Measurements from ENCODE around the gene DUSP8.

The DUSP8 gene

DNA sequence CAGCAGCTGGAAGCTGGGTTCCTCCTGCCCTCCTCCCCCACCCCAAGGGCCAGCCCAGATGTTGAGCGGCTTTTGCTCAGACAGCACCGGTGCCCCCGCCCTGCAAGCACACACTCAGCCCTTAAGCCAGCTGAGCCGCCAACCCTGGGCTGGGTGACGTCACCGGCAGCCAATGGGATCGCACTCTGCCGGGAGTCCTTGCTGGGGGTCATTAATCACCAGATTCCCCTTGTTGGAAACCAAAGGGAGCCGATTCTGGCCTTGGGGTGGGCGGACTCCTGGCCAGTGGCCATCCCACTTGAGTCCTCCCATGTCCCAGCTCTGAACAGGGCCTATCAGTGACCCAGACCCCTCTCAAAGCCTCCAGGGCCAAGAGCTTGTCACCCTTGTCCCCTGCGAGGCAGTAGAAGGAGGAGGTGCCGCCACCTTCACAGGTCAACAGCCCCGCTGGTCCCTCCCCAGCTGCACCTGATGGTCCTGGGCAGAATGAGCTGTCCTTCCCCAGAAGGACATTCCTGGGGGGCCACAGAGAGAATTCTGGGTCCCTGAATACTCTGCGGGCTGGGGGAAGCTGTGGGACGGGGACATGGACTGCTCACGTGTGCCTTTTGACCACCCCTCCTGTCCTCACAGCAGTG lies 7.4 kb downstream of the DUSP8 start:
- DNase-seq: peak in 1 of 2 experiments; percentile 32

DNA sequence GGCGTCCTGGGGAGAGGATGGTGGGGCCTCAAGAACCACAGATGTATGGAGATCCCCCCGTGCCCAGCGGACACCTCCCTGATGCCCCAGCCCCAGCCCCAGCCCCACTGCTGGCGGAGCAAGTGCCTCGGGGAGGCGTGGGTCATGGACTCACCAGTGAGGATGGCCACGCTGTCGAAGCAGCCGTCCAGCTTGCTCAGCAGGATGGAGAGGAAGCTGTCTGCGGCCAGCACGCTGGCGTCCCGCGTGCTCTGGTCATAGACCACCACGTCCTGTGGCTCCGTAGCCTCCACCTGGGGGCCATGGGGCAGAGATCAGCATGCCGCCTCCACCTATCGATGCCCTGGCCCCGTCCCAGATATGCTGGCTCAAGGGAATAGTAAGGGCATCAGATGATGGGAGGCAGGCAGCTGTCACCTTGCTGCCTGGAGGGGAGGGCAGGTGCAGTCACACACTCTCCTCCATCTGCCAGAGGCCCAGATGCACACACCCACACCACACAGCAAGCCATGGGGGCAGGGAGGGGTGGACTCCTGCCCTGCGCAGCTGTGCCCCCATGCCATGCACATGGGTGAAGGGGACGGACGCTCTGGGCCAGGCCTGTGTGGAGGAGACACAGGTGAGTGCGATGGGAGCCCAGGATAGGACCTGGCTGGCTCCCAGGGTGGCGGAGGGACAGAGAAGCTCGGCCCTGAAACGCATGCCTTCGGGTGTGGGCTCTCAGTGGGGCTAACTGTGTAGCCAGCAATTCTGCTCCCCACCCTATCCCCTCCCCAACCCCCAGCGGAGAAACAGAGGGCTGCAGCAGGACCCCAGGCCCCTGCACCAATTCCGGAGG lies 8.2 kb downstream of the DUSP8 start:
- no peak for DNase-seq

DNA sequence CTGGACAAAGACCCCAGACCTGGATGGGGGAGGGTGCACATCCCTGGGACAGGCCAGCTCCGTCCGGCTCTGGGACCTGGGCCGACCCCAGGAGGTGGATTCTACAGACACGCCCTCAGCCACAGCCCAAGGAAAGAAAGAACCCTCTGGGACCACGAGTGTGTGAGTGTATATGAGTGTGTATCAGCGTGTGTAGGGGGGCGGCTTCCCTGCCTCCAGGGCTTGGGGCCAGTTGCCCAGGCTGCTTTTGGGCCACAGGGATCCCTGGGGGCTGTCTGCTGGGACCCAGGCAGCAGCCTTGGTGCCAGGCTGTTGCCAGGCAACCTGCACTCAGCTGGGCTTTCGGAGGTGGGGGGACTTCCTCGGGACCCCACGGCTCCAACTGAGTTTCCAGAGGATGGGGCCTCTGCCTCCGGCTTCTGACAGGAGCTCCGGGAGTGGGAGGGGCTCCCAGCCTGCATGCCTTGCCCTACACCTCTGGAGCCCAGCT lies 8.9 kb downstream of the DUSP8 start:
- no peak for DNase-seq

DNA sequence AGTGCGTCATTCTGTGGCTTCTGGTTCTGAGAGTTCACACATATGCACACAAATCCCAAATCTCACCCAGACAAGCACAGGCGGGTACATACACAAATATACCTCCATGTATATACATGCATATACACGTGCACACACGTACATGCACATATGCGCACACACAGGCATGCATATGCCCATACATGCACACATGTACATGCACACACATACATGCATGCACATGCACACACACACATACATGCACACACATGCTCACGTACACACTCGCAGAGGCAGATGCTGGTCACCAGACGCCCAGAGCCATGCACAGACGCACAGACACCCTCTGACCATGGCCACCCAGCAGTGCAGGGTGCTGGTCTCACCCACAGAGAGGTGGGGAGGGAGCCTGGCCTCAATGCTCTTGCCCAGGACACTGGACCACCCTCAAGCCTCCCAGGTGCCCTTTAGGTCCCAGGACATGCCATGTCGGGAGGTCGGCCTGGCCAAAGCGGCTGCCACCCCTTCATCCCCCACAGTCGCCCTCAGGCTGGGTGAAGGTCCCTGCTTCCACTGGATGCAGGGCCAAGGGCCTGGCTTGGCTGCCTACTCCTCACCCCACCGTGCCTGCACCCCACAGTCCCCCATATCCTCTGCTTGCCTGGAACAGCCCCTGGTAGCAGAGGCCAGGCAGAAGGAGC lies 9.5 kb downstream of the DUSP8 start:
- DNase-seq: no peak

DNA sequence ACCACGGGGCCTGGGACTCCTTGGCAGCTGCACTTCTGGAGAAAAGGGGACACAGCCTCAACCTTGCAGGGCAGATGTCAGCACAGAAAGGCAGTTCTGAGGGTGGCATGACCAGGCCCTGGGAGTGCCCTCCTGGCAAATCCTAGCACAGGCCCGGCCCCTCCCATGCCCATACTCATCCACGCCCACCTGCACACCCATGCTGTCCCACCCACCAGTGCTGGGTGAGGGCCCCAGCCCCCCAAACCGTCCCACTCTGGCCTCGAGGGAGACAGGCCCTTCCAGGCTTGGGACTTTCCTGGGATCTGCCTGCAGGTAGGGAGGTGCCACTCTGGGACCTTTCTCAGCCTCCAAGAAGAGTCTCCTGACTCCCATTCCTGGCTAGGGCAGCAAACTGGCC lies 10.1 kb downstream of the DUSP8 start:
- DNase-seq: no peak

DNA sequence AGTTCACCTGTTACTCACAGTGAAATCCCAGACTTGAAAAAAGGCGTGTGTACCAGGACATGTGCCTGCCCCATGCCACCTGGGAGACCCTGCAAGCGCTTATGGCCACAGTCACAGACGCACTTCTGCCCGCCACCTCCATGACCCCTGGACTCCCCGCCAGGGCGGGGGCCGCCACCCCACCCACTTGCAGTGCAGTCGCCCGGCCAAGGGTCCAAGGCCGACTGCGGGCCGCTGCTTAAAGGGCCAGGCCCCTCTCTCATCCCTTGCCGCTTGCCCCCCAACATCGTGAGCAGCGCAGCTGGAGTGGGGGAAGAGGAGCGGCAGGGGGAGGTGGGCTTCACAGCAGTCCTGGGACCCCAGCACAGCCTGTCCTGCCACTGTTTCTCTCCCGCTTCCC lies 10.8 kb downstream of the DUSP8 start:
- DNase-seq: no peak

DNA sequence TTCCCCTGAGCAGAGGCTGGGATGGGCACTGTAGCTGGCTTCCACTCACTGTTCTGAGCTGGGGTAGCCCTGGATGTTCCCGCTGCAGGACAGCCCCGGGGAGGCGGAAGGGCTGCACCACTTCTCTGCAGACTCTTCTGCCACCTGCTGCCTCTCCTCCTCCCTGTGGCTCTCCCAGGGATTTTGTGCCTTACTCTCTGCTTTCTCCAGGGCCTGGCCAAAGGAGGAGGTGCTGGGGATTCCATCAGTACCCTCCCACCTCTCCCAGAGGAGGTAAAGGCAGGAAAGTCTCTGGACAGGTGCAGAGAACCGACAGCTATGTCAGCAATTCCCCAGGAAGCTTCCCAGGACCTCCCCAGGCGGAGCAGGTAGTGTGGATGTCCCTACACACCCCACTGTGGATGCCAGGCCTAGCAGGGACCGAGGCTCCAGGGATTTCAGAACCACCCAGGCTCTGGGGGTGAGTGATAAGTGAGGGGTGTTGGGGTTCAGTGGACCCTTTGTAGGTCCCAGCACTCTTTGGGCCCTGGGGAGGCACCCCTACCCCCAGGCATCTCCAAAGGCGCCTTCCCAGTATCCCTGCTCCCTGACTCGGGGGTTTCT lies 11.3 kb downstream of the DUSP8 start:
- no peak for DNase-seq

DNA sequence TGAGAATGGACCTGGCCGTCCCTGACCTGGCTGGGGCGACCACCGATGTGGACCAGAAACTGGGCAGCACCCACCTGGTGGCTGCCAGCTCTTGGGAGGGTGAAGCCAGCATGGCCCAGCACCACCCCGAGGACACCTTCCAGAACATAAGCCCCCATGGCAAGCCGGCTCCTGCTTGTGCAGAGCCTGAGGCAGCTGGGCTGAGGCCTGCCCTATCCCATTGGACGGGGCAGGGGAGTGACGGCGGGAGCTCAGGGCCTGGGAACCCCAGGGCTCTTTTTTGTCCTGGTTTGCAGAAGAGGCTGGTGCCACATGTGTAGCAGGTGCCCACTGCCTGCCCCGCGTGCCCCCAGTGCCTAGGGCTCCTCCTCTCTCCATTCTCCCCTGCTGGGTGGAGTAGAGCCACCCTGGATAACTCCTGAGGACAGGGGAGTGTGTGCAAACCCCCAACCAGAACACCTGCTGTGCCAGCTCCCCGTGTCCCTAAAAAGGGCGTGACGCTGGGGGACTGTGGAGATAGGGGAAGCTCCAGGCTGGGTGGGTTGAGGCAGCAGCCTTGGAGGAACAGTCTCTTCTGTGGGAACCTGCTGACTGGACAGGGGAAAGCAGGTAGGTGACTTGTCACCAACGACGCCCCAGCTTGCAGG lies 11.9 kb downstream of the DUSP8 start:
- DNase-seq: no peak

DNA sequence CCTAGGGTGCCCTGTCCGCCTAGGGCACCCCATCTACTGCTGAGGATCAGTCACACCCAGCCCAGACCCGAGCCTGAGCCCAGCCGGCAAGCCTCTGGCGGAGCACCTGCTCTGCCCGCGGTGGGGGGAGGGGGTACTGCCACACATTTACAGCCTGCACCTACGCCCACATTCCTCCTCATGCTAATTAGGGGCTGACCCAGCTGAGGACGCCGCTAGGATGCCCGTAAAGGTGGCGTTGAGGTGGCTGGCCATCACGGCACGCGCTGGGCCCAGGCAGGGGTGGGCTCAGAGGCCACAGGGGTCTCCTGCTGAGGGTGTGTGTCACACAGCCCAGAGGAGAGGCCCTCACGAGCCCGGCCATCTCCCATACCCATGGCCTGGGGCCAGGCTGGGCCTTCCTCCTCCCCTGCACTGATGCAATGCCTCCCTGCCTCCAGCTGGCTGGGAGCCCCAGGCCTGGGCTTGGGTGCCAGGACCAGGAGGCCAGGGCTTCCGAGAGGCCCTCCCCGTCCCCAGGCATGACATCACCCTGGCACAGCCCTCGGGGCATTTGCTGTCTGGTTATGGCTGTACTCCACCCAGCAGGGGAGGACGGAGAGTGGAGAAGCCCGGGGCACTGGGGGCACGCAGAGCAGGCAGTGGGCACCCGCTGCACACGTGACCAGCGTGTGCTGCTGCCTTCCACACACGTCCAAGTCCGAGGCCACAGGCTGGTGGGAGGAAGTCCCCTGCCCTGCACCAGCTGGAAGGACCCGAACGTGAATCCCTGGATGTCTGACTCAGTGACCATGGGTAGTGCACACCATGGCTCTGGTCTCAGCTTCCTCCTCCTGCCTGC lies 12.7 kb downstream of the DUSP8 start:
- DNase-seq: peak in 1 of 2 experiments; percentile 40

DNA sequence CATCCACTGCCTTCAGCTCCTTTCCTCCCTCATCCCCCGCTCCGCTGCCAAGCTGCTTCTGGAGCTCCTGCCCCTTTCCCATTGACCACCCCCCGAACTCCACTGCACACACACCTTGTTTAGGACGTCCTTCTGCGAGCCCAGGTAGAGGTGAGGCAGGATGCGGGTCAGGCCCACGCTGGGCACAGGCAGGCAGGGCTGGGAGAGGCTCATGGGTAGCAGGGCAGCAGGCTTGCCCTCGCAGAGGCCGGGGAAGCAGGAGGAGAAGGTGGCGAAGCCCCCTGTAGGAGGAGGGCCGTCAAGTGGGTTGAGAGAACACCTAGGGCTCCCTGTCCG lies 13.3 kb downstream of the DUSP8 start:
- no peak for DNase-seq

DNA sequence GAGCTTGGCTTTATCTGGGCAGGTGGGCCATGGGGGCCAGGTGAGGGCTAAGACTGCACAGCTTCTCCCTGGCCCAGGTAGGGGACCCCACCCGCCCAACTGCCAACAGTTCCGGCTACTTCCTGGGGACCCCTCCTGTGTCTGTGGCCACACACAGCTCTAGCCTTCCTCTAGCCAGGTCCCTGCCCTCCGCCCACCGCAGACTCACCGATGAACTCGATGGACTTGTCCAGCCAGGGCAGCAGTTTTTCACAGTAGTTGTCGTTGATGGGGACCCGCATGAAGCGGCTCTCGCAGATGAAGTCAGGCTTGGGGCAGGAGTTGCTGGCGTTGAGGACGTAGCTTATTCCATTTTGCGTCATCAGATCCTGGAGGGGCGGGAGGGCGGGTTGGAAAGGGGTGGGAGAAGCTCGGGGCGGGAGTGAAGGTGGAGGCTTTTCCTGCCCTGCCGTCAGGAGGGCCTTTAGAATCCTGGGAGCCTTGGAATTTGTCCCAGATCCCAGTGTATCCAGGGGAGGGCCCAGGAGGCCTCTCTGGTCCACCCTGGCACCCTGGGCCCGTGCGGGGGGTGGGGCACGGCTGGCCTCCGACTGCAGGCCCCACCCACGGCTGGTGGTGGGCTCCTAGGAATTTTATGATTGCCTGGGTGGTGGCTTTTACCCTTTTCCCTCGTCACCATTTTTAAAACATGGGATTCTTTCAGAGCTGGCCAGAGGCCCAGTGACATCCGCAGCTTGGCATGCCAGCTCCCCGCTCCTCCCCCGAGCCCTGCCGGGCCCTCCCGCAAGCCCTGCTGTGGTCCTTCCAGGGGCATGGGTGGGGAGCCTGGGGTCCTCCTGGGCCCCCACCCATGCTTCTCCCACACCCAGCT lies 13.9 kb downstream of the DUSP8 start:
- no peak for DNase-seq

DNA sequence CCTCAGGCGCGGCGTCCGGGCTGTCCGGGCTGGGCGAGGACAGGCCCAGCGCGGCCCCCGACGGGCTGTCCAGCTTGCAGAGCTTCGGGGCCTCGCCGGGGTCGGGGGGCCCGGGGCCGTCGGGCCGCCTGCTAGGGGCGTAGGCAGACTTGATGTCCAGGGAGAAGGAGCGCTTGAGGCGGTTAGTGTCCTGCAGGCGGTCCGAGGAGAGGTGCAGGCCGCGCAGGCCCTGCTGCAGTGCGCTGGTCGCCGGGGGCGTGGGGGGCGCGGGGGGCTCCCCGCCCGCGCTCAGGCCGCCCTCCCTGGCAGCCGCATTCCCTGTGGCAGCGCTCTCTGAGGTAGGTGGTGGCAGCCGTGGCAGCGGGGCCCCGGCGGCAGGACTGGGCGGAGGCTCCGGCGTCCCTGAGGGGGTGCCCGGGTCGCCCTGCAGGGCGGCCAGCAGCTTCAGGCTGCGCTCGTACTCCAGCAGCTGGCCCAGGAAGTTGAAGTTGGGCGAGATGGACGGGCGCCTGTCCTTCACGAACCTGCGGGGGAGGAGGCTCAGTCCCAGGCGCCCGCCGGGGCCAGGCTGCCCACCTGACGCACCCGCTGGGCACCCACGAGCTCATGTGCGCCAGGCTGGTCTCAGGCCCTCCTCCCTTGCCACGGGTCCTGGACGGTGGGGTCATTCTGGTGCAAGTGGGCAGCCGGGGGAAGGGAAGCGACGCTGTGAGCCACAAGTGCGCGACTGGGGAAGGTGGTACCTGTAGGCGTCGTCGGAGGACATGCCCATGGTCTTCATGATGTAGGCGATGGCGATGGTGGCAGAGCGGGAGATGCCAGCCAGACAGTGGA lies 14.8 kb downstream of the DUSP8 start:
- no peak for DNase-seq

DNA sequence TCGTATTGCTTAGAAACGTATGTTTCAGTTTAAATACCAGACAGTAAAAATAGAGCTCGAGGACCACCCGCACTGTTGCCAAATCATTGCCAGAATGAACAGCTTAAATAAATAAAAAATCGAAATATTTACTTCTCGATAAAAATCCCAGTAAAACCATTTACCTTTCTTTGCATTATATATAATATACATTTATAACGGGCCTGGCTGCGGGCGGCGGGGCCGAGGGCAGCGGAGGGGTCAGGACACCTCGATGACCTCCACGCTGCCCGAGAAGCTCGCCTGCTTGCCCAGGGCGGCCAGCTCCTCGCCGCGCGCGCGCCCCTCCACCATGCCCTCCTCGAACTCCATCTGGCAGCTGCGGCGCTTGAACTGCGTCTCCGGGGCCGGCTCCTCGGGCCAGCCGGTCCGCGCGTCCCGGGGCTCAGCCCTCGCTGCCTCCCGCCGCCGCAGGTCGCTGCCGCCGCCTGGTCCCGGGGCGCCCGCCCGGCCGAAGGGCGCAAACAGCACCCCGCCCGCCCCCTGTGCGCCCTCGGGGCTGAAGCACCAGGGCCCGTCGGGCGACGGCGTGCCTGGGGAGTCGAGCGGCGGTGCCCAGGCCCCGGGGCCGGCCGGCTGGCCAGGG lies 15.7 kb downstream of the DUSP8 start:
- DNase-seq: no peak

DNA sequence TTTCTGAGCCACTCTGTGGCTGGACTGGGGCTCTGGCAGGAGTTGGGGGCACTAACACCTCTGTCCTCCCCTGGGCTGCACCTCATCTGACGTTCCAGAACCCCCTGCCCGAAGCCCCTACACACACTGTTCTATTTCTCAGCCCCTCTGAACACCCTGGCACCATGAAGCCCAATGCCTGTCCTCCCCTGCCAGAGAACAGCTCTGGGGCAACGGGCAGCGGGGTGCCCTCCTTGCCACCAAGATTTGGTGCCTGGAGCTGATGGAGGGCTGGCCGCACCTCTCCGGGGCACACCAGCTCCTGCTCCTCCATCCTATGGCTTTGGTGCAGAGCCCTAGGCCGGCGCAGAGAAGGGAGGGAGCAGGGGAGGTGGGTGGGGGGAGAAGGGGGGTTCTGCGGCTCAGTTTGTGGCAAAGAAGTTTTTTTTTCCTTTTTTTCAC lies 16.3 kb downstream of the DUSP8 start:
- no peak for DNase-seq

DNA sequence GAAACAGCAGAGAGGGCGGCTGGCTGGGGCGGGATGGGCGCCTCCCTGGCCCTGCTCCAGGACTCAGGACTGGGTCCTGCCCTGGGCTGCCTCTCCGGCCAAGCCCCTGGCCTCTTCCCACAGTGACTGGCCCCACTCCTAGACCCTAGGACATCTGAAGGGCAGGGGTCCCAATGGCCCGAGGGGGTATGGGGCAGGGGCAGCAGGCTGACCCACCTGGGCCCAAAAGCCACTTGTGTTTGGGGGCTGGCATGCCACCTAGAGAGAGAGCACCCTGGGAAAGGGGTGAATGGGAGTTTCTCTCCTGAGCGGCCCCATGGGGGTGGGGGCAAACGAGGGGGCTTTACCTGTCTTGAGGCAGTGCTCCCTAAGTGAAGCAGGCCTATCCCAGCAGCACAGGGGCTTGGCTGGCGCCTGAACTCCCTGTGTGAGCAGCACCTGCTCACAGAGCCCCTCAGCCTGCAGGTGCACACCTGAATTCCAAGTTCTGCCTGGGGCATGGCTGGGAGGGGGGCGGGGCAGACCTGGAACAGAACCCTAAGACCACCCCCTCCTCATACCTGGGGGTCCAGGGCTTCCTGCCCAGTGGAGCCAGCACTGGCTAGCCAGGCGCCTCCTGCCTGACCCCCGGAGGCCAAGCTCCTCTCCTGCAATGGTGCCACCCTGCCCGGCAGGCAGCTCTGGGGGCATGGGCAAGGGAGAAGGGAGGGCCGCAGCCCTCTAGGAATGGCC lies 16.9 kb downstream of the DUSP8 start:
- no peak for DNase-seq

DNA sequence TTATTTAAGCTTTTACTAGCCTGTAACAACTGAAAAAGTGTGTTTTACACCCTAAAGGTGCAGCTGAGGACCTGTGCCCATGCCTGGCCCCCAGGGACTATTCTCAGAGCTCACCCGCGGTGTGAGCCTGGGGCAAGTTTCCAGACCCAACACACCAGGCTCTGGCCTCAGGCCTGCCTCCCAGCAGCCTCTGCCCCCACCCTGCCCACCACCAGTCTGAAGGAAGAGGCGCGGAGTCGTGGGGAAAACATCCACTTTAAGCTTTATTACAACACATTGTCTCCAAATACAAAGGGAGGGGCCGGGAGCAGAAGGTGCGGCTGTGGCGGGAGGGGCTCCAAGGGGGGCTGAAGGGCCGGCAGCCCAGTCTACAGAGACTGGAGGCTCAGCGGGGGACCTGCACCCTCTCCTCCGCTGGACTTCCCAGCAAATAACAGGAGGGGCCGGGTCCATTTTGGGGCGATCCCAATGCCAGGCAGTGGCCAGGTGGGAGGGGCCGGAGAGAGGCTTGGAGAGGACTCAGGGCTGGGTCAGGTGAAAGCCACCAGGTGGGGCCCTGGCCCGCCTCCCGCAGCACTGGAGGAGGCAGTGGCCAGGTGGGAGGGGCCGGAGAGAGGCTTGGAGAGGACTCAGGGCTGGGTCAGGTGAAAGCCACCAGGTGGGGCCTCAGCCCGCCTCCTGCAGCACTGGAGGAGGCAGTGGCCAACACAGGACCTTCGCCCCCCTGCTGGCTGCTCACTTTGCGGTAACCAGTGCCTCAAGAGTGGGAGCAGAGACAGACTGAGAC lies 18.1 kb downstream of the DUSP8 start:
- DNase-seq: no peak

DNA sequence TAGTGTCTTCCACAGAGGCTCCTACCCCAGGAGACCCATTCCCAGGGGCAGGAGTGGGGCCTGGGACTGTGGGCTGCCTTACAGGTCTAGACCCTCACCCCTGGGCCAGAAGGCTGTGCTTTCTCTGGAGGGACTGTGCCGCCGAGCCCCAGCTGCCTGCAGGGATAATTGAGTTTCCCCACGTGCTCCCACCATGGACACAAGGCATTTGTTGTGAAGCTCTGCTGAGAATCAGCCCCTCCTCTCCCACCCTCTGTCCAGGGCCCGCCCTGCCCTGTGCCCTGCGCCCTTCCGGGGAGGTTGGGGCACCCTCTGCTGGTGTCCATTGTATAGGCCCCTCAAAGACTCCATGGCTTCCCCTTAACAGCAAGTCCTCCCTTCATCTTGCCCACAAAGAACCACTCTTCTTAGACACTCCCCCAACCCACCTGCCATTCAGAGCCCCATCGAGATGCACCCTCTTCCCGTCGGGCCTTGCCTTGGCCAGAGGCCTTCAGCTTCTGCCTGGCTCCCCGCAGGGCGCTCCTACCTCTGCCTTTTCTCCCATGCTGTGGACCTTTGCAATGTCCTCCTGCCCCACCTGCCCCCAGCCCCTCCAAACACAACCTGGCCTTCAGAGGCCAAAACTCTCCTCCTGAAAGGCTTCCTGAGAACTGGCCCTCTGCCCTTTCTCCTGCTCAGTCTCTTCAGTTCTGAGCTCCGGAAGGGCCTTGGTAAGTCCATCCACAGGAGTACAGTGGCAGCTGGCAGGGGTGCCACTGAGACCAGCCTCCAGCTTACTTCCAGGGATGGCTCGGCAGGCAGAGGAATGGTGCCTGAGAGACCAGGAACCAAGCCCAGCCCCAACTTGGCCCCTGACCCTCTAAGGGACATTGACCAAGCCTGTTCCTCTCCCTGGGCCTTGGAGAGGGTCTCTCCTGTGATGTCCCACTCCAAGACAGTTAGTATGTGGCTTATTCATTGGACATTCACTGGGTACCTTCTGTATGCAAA lies 22.4 kb downstream of the DUSP8 start:
- no peak for DNase-seq

Measured in SHP77 (cell line).